Measurements from ENCODE around the gene BTBD18. TPM values are rescaled to one million over a fixed set of nuclear protein-coding genes. Genes with fewer than 3 reads are reported as not detected.

Gene BTBD18
- total and polyA plus RNA-seq, 2 of the 13 experiments (the other 11 are each of a cell fraction or from before 2014, with no cell fraction given): not detected

- TF ChIP-seq MEIS1 (CRISPR knock-in tag; IDR thresholded peaks at IDR 0.05; ENCODE audit: borderline replicate concordance) (peak; percentile 63; the same call in 1 of the 2 replicates), FOXC1 (CRISPR knock-in tag; IDR thresholded peaks at IDR 0.05; ENCODE audit: borderline replicate concordance) (peak; percentile 59; the same call in 1 of the 2 replicates), ZNF552 (CRISPR knock-in tag; IDR thresholded peaks at IDR 0.05; ENCODE audit: borderline replicate concordance) (no peak), PRPF4 (IDR thresholded peaks at IDR 0.05; ENCODE audit: low read depth, low read length, poor library complexity, severe bottlenecking) (no peak), RBFOX2 (IDR thresholded peaks at IDR 0.05; ENCODE audit: low read depth, low read length) (0 out of 2 replicates have a peak, but pooled peaks have one; percentile 25), PHF20 (CRISPR knock-in tag; IDR thresholded peaks at IDR 0.05) (peak; percentile 89), CEBPZ (IDR thresholded peaks at IDR 0.05; ENCODE audit: low read length) (peak; percentile 68), ASH2L (IDR thresholded peaks at IDR 0.05; ENCODE audit: insufficient read length, low read depth, low read length) (peak; percentile 86), RNF219 (CRISPR knock-in tag; IDR thresholded peaks at IDR 0.05) (0 out of 2 replicates have a peak, but pooled peaks have one; percentile 20), ZNF207 (IDR thresholded peaks at IDR 0.05; ENCODE audit: borderline replicate concordance) (no peak), TFDP1 (CRISPR knock-in tag; IDR thresholded peaks at IDR 0.05; ENCODE audit: borderline replicate concordance) (no peak; the same call in 1 of the 2 replicates), PPARG (CRISPR knock-in tag; conservative IDR thresholded peaks at IDR 0.05) (no peak), ZNF441 (CRISPR knock-in tag; IDR thresholded peaks at IDR 0.05; ENCODE audit: borderline replicate concordance) (0 out of 2 replicates have a peak, but pooled peaks have one; percentile 4), NR2C2 (CRISPR knock-in tag; IDR thresholded peaks at IDR 0.05; ENCODE audit: borderline replicate concordance) (peak; percentile 99), FOSL2 (CRISPR knock-in tag; IDR thresholded peaks at IDR 0.05) (no peak), SNRNP70 (IDR thresholded peaks at IDR 0.05; ENCODE audit: low read depth, low read length) (no peak), ZNF572 (CRISPR knock-in tag; IDR thresholded peaks at IDR 0.05) (no peak), TOPORS (CRISPR knock-in tag; IDR thresholded peaks at IDR 0.05) (0 out of 2 replicates have a peak, but pooled peaks have one; percentile 50), NKX3-1 (CRISPR knock-in tag; IDR thresholded peaks at IDR 0.05) (peak; percentile 66; the same call in 1 of the 2 replicates), ZNF34 (CRISPR knock-in tag; IDR thresholded peaks at IDR 0.05; ENCODE audit: borderline replicate concordance) (0 out of 2 replicates have a peak, but pooled peaks have one; percentile 63), ZNF530 (CRISPR knock-in tag; IDR thresholded peaks at IDR 0.05; ENCODE audit: low read depth) (no peak), ZNF83 (CRISPR knock-in tag; IDR thresholded peaks at IDR 0.05; ENCODE audit: borderline replicate concordance) (0 out of 2 replicates have a peak, but pooled peaks have one; percentile 55)
These were observed 39.1 kb downstream of the BTBD18 start, which contains the start of gene TMX2 (continued) for GRCh38 chr11:57712256-57713150.

Measured in HepG2 (cell line).